Caco-2 (cell line): ENCODE results near the gene MBOAT2. TPM values are rescaled to one million over a fixed set of nuclear protein-coding genes. Genes with fewer than 3 reads are reported as not detected.
"Not testable (repeated sequence)": the region's sequence is repeated elsewhere in the genome, so short reads cannot be mapped to it uniquely, and the experiment has no call there.

ENCODE experiments used
- BruUV-seq: library from RNA; stranded (reverse); fragments of 400-500 nt; replicated peaks from 2 replicates; lab custom pipeline; 2021; lab: Mats Ljungman, UMichigan
- CTCF ChIA-PET: fragments of 300-600 bp; sonication (Branson Sonifier 250); formaldehyde crosslinking; loops from one replicate; lab custom pipeline; 2022; ENCODE audit warnings: antibody characterized with exemption; lab: Charles Lee
- POLR2A ChIA-PET: fragments of 300-600 bp; sonication (Branson Sonifier 250); formaldehyde crosslinking; loops from one replicate; lab custom pipeline; 2022; ENCODE audit warnings: antibody characterized with exemption; lab: Charles Lee
- DNase-seq, 2 experiments: peaks; one replicate each; pipeline versions ENCODE4 v3.0.0 to v3.0.0-alpha.2; 2020 to 2022
- H3K27me3 ChIP-seq: replicated peaks from 2 replicates; pipeline ENCODE4 v1.6.0; 2011; ENCODE audit warnings: low read length; ENCODE audit not compliant: control insufficient read depth, insufficient read depth
- H3K36me3 ChIP-seq: 2 replicates; pipeline ENCODE4 v1.5.1; 2011; ENCODE audit warnings: low read length; ENCODE audit not compliant: control insufficient read depth, insufficient read depth
- H3K4me1 ChIP-seq: fragments of 250-450 bp; sonication (Bioruptor Pico); 2 replicates; pipeline ENCODE4 v1.5.1; 2020; ENCODE audit warnings: mild to moderate bottlenecking
- H3K4me3 ChIP-seq: 2 replicates; pipeline ENCODE4 v1.5.1; 2011; ENCODE audit warnings: low read depth, mild to moderate bottlenecking, control low read depth, low read length
- H3K9me3 ChIP-seq: fragments of 250-450 bp; sonication (Bioruptor Pico); 2 replicates; pipeline ENCODE4 v1.5.1; 2020; ENCODE audit warnings: mild to moderate bottlenecking, moderate library complexity
- H3K27ac Mint-ChIP-seq: one replicate; pipeline ENCODE4 v1.8.0; 2022; ENCODE audit warnings: mixed read lengths; ENCODE audit not compliant: unreplicated experiment
- H3K27me3 Mint-ChIP-seq: one replicate; pipeline ENCODE4 v1.8.0; 2022; ENCODE audit warnings: mixed read lengths; ENCODE audit not compliant: insufficient read depth, unreplicated experiment
- H3K36me3 Mint-ChIP-seq: one replicate; pipeline ENCODE4 v1.8.0; 2022; ENCODE audit warnings: mild to moderate bottlenecking, mixed read lengths; ENCODE audit not compliant: insufficient read depth, unreplicated experiment
- H3K4me1 Mint-ChIP-seq: one replicate; pipeline ENCODE4 v1.8.0; 2022; ENCODE audit warnings: low read depth, mixed read lengths; ENCODE audit not compliant: unreplicated experiment
- H3K4me3 Mint-ChIP-seq: one replicate; pipeline ENCODE4 v1.8.0; 2022; ENCODE audit warnings: mild to moderate bottlenecking, moderate library complexity, mixed read lengths; ENCODE audit not compliant: unreplicated experiment
- H3K9me3 Mint-ChIP-seq: one replicate; pipeline ENCODE4 v1.8.0; 2022; ENCODE audit warnings: mixed read lengths; ENCODE audit not compliant: unreplicated experiment
- intact Hi-C: fragments of 100-400 bp; cut with micrococcal nuclease; formaldehyde crosslinking; loops from one replicate; pipeline ENCODE4 v1.10.0; 2022; ENCODE audit not compliant: unreplicated experiment
- total RNA-seq: library from RNA; stranded (reverse); gene quantifications from 2 replicates; pipeline ENCODE4 v1.2.3, GENCODE V29; 2022
- TF ChIP-seq, protein P1 (sequence below), 2 experiments: fragments of 200-600 bp in 1 of 2; IDR thresholded peaks; 1 replicate in 1 of 2; 2 replicates in 1 of 2; pipeline versions ENCODE4 v1.5.1 to v1.8.0; 2011 to 2022; ENCODE audit warnings: antibody characterized with exemption in 1 of 2, control low read depth in 1 of 2, inconsistent platforms in 1 of 2, low read depth in 1 of 2, low read length in 1 of 2, mild to moderate bottlenecking in 1 of 2, moderate library complexity in 1 of 2; ENCODE audit not compliant: insufficient read depth in 1 of 2, severe bottlenecking in 1 of 2, unreplicated experiment in 1 of 2

MBOAT2 gene
- total RNA-seq, 1 experiment from 2014 or later: 12.6 TPM

DNA sequence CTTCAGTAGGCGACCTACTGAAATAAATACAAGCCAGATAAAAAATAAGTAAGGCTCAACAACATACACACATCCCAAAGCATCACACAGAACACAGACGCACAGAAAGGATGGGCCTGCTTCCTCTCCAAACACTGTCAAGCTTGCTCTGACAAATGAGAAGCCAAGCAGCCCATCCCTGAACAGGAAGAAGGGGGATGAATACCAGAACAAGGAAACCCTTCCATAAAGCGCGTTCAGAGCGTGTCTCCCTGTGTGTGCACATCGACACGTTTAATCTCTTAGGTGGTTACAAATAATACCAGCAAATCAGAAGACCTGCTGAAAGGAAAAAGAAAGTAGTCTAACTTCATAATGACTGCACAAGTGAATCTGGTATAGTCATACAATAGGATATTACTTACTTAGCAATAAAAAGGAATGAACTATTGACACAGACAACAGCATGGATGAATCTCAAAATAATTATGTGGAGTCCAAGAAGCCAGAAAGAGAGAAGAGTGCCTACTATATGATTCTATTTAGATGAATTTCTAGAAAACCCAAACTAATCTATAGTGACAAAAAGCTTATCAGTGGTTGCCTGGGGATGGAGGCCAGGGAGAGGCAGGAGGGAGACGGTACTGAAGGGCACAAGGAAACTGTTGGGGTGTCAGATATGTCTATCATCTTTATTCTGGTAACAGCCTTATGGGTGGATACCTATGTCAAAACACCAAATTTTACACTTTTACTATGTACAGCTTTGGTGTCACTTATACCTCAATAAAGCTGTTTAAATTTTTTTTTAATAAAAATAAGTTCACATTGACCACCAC lies 26.8 kb downstream of the MBOAT2 start:
- Histone ChIP-seq H3K36me3 (no peaks in the 10 kb centered on the region), H3K4me3 (no peak overlapping the region), H3K27me3 (no peaks in the 10 kb centered on the region), H3K4me1 (no peaks in the 10 kb centered on the region), H3K9me3 (no peaks in the 10 kb centered on the region)
- Mint-ChIP-seq H3K27me3 (no peaks in the 10 kb centered on the region), H3K27ac (no peak overlapping the region), H3K36me3 (no peaks in the 10 kb centered on the region), H3K4me3 (no peak overlapping the region), H3K9me3 (no peaks in the 10 kb centered on the region), H3K4me1 (no peaks in the 10 kb centered on the region)
- no peak for DNase-seq
- POLR2A ChIA-PET: no interaction called here
- CTCF ChIA-PET: no interaction called here
- intact Hi-C loops: no loop called here
- TF ChIP-seq, protein P1, sequence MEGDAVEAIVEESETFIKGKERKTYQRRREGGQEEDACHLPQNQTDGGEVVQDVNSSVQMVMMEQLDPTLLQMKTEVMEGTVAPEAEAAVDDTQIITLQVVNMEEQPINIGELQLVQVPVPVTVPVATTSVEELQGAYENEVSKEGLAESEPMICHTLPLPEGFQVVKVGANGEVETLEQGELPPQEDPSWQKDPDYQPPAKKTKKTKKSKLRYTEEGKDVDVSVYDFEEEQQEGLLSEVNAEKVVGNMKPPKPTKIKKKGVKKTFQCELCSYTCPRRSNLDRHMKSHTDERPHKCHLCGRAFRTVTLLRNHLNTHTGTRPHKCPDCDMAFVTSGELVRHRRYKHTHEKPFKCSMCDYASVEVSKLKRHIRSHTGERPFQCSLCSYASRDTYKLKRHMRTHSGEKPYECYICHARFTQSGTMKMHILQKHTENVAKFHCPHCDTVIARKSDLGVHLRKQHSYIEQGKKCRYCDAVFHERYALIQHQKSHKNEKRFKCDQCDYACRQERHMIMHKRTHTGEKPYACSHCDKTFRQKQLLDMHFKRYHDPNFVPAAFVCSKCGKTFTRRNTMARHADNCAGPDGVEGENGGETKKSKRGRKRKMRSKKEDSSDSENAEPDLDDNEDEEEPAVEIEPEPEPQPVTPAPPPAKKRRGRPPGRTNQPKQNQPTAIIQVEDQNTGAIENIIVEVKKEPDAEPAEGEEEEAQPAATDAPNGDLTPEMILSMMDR (IDR thresholded peaks at IDR 0.05; ENCODE audit: insufficient read depth in 1 of 2, low read depth in 1 of 2, low read length in 1 of 2, severe bottlenecking in 1 of 2, unreplicated experiment in 1 of 2): no peak
- no TSS peak for BruUV-seq

DNA sequence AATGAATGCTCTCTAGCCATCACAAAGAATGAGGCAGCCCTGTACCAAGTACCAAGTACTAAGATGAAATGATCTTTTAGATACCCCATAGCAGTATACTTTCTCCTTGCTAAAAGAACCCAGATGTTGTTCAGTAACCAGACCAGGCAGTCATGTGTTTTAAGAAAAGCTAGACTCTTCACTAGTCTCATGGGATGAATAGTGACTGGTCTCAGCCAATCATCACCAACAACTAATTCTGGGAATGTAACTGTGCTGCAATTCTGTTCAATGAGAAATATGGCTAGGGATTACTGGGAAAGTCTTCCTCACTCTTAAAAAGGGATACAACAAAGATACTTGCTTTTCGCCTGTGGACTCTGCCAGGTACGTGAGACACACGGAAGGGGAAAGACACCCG lies 29.5 kb downstream of the MBOAT2 start:
- CTCF ChIA-PET: no interaction called here
- Histone ChIP-seq H3K9me3 (no peaks in the 10 kb centered on the region), H3K27me3 (no peaks in the 10 kb centered on the region), H3K36me3 (no peaks in the 10 kb centered on the region), H3K4me3 (no peak overlapping the region), H3K4me1 (no peaks in the 10 kb centered on the region)
- TF ChIP-seq, protein P1 (IDR thresholded peaks at IDR 0.05; ENCODE audit: insufficient read depth in 1 of 2, low read depth in 1 of 2, low read length in 1 of 2, severe bottlenecking in 1 of 2, unreplicated experiment in 1 of 2): no peak
- POLR2A ChIA-PET: no interaction called here
- BruUV-seq: no TSS peak
- DNase-seq: no peak
- Mint-ChIP-seq H3K27ac (no peak overlapping the region), H3K9me3 (no peaks in the 10 kb centered on the region), H3K36me3 (no peaks in the 10 kb centered on the region), H3K27me3 (peaks cover 3% of the 10 kb centered on the region), H3K4me3 (no peak overlapping the region), H3K4me1 (no peaks in the 10 kb centered on the region)
- intact Hi-C loops: no loop called here

DNA sequence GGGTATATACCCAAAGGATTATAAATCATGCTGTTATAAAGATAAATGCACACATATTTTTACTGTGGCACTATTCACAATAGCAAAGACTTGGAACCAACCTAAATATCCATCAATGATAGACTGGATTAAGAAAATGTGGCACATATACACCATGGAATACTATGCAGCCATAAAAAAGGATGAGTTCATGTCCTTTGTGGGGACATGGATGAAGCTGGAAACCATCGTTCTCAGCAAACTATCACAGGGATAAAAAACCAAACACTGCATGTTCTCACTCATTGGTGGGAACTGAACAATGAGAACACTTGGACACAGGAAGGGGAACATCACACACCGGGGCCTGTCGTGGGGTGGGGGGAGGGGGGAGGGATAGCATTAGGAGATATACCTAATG lies 30.5 kb downstream of the MBOAT2 start:
- H3K36me3 Mint-ChIP-seq, H3K4me1 Mint-ChIP-seq, H3K27ac Mint-ChIP-seq, H3K9me3 ChIP-seq, CTCF ChIA-PET, H3K4me3 Mint-ChIP-seq, H3K36me3 ChIP-seq, DNase-seq, BruUV-seq, intact Hi-C loops, H3K4me1 ChIP-seq, H3K27me3 ChIP-seq, H3K9me3 Mint-ChIP-seq, POLR2A ChIA-PET, H3K27me3 Mint-ChIP-seq, H3K4me3 ChIP-seq: not testable (repeated sequence)

DNA sequence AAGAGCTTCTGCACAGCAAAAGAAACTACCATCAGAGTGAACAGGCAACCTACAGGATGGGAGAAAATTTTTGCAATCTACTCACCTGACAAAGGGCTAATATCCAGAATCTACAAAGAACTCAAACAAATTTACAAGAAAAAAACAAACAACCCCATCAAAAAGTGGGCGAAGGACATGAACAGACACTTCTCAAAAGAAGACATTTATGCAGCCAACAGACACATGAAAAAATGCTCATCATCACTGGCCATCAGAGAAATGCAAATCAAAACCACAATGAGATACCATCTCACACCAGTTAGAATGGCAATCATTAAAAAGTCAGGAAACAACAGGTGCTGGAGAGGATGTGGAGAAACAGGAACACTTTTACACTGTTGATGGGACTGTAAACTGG lies 30.9 kb downstream of the MBOAT2 start:
- H3K27me3 Mint-ChIP-seq, H3K9me3 Mint-ChIP-seq, H3K27ac Mint-ChIP-seq, H3K36me3 ChIP-seq, DNase-seq, BruUV-seq, H3K9me3 ChIP-seq, intact Hi-C loops, H3K4me1 ChIP-seq, H3K4me3 Mint-ChIP-seq, CTCF ChIA-PET, H3K4me1 Mint-ChIP-seq, H3K27me3 ChIP-seq, H3K4me3 ChIP-seq, POLR2A ChIA-PET, H3K36me3 Mint-ChIP-seq: not testable (repeated sequence)

DNA sequence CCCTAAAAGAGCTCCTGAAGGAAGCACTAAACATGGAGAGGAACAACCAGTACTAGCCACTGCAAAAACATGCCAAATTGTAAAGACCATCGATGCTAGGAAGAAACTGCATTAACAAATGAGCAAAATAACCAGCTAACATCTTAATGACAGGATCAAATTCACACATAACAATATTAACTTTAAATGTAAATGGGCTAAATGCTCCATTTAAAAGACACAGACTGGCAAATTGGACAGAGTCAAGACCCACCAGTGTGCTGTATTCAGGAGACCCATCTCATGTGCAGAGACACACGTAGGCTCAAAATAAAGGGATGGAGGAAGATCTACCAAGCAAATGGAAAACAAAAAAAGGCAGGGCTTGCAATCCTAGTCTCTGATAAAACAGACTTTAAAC lies 34.1 kb downstream of the MBOAT2 start:
- H3K4me3 Mint-ChIP-seq, H3K36me3 ChIP-seq, H3K27me3 Mint-ChIP-seq, H3K4me1 Mint-ChIP-seq, intact Hi-C loops, H3K4me1 ChIP-seq, POLR2A ChIA-PET, CTCF ChIA-PET, H3K9me3 Mint-ChIP-seq, H3K27ac Mint-ChIP-seq, H3K27me3 ChIP-seq, H3K36me3 Mint-ChIP-seq, H3K4me3 ChIP-seq, H3K9me3 ChIP-seq, BruUV-seq, DNase-seq: not testable (repeated sequence)
